NB4 (cell line): ENCODE results near the gene ERGIC1.

Source experiments
- CTCF ChIP-seq: IDR thresholded peaks from one replicate; pipeline ENCODE4 v1.5.1; 2012; ENCODE audit warnings: low read depth, low read length
- POLR2A ChIP-seq: IDR thresholded peaks from 2 replicates; pipeline ENCODE4 v1.6.1; 2011; ENCODE audit warnings: mild to moderate bottlenecking; ENCODE audit not compliant: insufficient read length; ENCODE audit errors: extremely low read depth
- TF ChIP-seq, protein P1 (sequence below): IDR thresholded peaks from 2 replicates; pipeline ENCODE4 v1.6.1; 2011; ENCODE audit warnings: low read depth, low read length

GRCh38 chr5:172819569-172819968 lies 14.5 kb upstream of the ERGIC1 start:
- TF ChIP-seq CTCF (no peak), POLR2A (no peak)
- TF ChIP-seq, protein P1, sequence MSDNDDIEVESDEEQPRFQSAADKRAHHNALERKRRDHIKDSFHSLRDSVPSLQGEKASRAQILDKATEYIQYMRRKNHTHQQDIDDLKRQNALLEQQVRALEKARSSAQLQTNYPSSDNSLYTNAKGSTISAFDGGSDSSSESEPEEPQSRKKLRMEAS: no peak
